Loucy (cell line): Measurements from ENCODE around the gene PAFAH2.

Experiments used
- H2AFZ ChIP-seq: fragments of 200-600 bp; sonication (generic); 2 replicates; pipeline ENCODE4 v1.6.0; 2016; ENCODE audit warnings: antibody characterized with exemption, mild to moderate bottlenecking, low read length, moderate library complexity
- H3F3A ChIP-seq: fragments of 200-600 bp; 2 replicates; pipeline ENCODE4 v1.6.0; 2016; ENCODE audit warnings: antibody characterized with exemption, low read depth, mild to moderate bottlenecking
- H3K27me3 ChIP-seq: fragments of 200-600 bp; sonication (generic); 2 replicates; pipeline ENCODE4 v1.6.1; 2014; ENCODE audit warnings: low read length, mild to moderate bottlenecking; ENCODE audit not compliant: insufficient read depth, poor library complexity, severe bottlenecking
- H3K36me3 ChIP-seq: fragments of 200-600 bp; sonication (generic); 2 replicates; pipeline ENCODE4 v1.6.1; 2016; ENCODE audit warnings: low read length; ENCODE audit not compliant: insufficient read depth
- H3K4me1 ChIP-seq: fragments of 200-600 bp; sonication (generic); 2 replicates; pipeline ENCODE4 v1.5.1; 2014; ENCODE audit warnings: low read length, mild to moderate bottlenecking; ENCODE audit not compliant: insufficient read depth, poor library complexity, severe bottlenecking
- H3K4me2 ChIP-seq: fragments of 200-600 bp; sonication (generic); 2 replicates; pipeline ENCODE4 v1.6.0; 2014; ENCODE audit warnings: antibody characterized with exemption, low read length, low read depth, mild to moderate bottlenecking; ENCODE audit not compliant: poor library complexity, severe bottlenecking
- H3K4me3 ChIP-seq: fragments of 200-600 bp; sonication (generic); 2 replicates; pipeline ENCODE4 v1.5.1; 2014; ENCODE audit warnings: low read length, mild to moderate bottlenecking, mixed read lengths; ENCODE audit not compliant: poor library complexity, severe bottlenecking
- H3K79me2 ChIP-seq: fragments of 200-600 bp; sonication (generic); 2 replicates; pipeline ENCODE4 v1.6.1; 2014; ENCODE audit warnings: low read length; ENCODE audit not compliant: insufficient read depth
- H3K9ac ChIP-seq: fragments of 200-600 bp; sonication (generic); 2 replicates; pipeline ENCODE4 v1.6.0; 2014; ENCODE audit warnings: mild to moderate bottlenecking, low read depth, low read length, moderate library complexity; ENCODE audit not compliant: poor library complexity, severe bottlenecking
- H3K9me2 ChIP-seq: fragments of 200-600 bp; sonication (generic); replicated peaks from 2 replicates; pipeline ENCODE4 v1.6.1; 2016; ENCODE audit warnings: low read depth, low read length, mixed read lengths
- H3K9me3 ChIP-seq: fragments of 200-600 bp; sonication (generic); 2 replicates; pipeline ENCODE4 v1.6.1; 2014; ENCODE audit warnings: mild to moderate bottlenecking, antibody characterized with exemption, low read length, low read depth; ENCODE audit not compliant: insufficient read depth
- H4K20me1 ChIP-seq: fragments of 200-600 bp; sonication (generic); 2 replicates; pipeline ENCODE4 v1.6.0; 2014; ENCODE audit warnings: antibody characterized with exemption, low read length, mild to moderate bottlenecking; ENCODE audit not compliant: insufficient read depth, poor library complexity, severe bottlenecking
- CTCF ChIP-seq: fragments of 200-600 bp; sonication (generic); conservative IDR thresholded peaks from 2 replicates; pipeline ENCODE4 v1.5.1; 2014; ENCODE audit warnings: mild to moderate bottlenecking, antibody characterized with exemption, low read length
- EZH2phosphoT487 ChIP-seq: fragments of 200-600 bp; IDR thresholded peaks from 2 replicates; pipeline ENCODE4 v1.6.1; 2018; ENCODE audit warnings: antibody characterized with exemption, mild to moderate bottlenecking, moderate library complexity, borderline replicate concordance

Gene PAFAH2

GRCh38 chr1:25914074-25914995, 83.5 kb downstream of the PAFAH2 start:
- H2AFZ ChIP-seq: no peak overlapping the region
- no peak overlapping the region for H3K4me2 ChIP-seq
- H3K9ac ChIP-seq: no peak overlapping the region

GRCh38 chr1:25913206-25913605, 84.7 kb downstream of the PAFAH2 start:
- H3K4me2 ChIP-seq: no peak overlapping the region
- no peaks in the 10 kb centered on the region for H3K9me3 ChIP-seq
- H3K79me2 ChIP-seq: no peaks in the 10 kb centered on the region
- H4K20me1 ChIP-seq: no peaks in the 10 kb centered on the region
- no peaks in the 10 kb centered on the region for H3F3A ChIP-seq
- H2AFZ ChIP-seq: no peak overlapping the region
- TF ChIP-seq EZH2phosphoT487: no peak
- TF ChIP-seq CTCF: no peak
- H3K9ac ChIP-seq: no peak overlapping the region
- no peaks in the 10 kb centered on the region for H3K9me2 ChIP-seq
- no peaks in the 10 kb centered on the region for H3K27me3 ChIP-seq
- H3K4me1 ChIP-seq: no peaks in the 10 kb centered on the region
- H3K4me3 ChIP-seq: no peak overlapping the region
- H3K36me3 ChIP-seq: no peaks in the 10 kb centered on the region

More at GRCh38 chr1:25914074-25914995, 83.5 kb downstream of the PAFAH2 start:
- Histone ChIP-seq H3K4me1 (no peaks in the 10 kb centered on the region), H3K9me2 (no peaks in the 10 kb centered on the region), H3K9me3 (no peaks in the 10 kb centered on the region), H3F3A (no peaks in the 10 kb centered on the region), H3K4me3 (no peak overlapping the region), H3K36me3 (no peaks in the 10 kb centered on the region), H4K20me1 (no peaks in the 10 kb centered on the region), H3K79me2 (no peaks in the 10 kb centered on the region), H3K27me3 (no peaks in the 10 kb centered on the region)
- TF ChIP-seq EZH2phosphoT487 (no peak), CTCF (no peak)

- no peaks in the 10 kb centered on the region for H3K36me3 ChIP-seq
- no peak overlapping the region for H3K9ac ChIP-seq
- no peaks in the 10 kb centered on the region for H3K4me1 ChIP-seq
- no peaks in the 10 kb centered on the region for H3K79me2 ChIP-seq
- no peaks in the 10 kb centered on the region for H3K27me3 ChIP-seq
- no peak overlapping the region for H3K4me2 ChIP-seq
- no peaks in the 10 kb centered on the region for H4K20me1 ChIP-seq
- TF ChIP-seq EZH2phosphoT487 (no peak), CTCF (no peak)
- no peaks in the 10 kb centered on the region for H3K9me3 ChIP-seq
- no peaks in the 10 kb centered on the region for H3F3A ChIP-seq
- no peak overlapping the region for H3K4me3 ChIP-seq
- no peak overlapping the region for H2AFZ ChIP-seq
- no peaks in the 10 kb centered on the region for H3K9me2 ChIP-seq
Observed at GRCh38 chr1:25912076-25912831, 85.6 kb downstream of the PAFAH2 start.
